Activated naive CD8-positive, alpha-beta T cell treated with anti-CD3 and anti-CD28 coated beads, Interleukin-2, amount 10 ng/mL, durations not matched to agents 7 days and 5 days (primary cell): ENCODE measurements around the gene ARV1. TPM values are rescaled to one million over a fixed set of nuclear protein-coding genes. Genes with fewer than 3 reads are reported as not detected.

ENCODE experiments used
- ATAC-seq: fragments of 150-1000 bp; cut with Tn5 transposase; one replicate; pipeline ENCODE4 v1.10.0; 2021; ENCODE audit warnings: low read depth, moderate library complexity
- POLR2A ChIA-PET: fragments of 350-600 bp; sonication (Branson Sonifier 250); formaldehyde crosslinking; loops from one replicate; lab custom pipeline; 2021; ENCODE audit warnings: antibody characterized with exemption; lab: Charles Lee
- DNase-seq: peaks from one replicate; pipeline ENCODE4 v3.0.0; 2021
- H3K27ac Mint-ChIP-seq: one replicate; pipeline ENCODE4 v1.8.0; 2022; ENCODE audit warnings: mild to moderate bottlenecking, mixed read lengths
- H3K27me3 Mint-ChIP-seq: one replicate; pipeline ENCODE4 v1.8.0; 2022; ENCODE audit warnings: mild to moderate bottlenecking, moderate library complexity, mixed read lengths
- H3K36me3 Mint-ChIP-seq: one replicate; pipeline ENCODE4 v1.8.0; 2021; ENCODE audit warnings: mild to moderate bottlenecking, mixed read lengths
- H3K4me1 Mint-ChIP-seq: one replicate; pipeline ENCODE4 v1.8.0; 2021; ENCODE audit warnings: mixed read lengths
- H3K4me3 Mint-ChIP-seq: one replicate; pipeline ENCODE4 v1.8.0; 2022; ENCODE audit warnings: mild to moderate bottlenecking, moderate library complexity, mixed read lengths
- H3K9me3 Mint-ChIP-seq: one replicate; pipeline ENCODE4 v1.8.0; 2021; ENCODE audit warnings: mixed read lengths
- total RNA-seq, 2 experiments: library from RNA; stranded (reverse); gene quantifications; one replicate each; pipeline ENCODE4 v1.2.3, GENCODE V29; 2021

The ARV1 gene
- total RNA-seq, result 10 to 100 TPM; 17.4 to 18.6 TPM

DNA sequence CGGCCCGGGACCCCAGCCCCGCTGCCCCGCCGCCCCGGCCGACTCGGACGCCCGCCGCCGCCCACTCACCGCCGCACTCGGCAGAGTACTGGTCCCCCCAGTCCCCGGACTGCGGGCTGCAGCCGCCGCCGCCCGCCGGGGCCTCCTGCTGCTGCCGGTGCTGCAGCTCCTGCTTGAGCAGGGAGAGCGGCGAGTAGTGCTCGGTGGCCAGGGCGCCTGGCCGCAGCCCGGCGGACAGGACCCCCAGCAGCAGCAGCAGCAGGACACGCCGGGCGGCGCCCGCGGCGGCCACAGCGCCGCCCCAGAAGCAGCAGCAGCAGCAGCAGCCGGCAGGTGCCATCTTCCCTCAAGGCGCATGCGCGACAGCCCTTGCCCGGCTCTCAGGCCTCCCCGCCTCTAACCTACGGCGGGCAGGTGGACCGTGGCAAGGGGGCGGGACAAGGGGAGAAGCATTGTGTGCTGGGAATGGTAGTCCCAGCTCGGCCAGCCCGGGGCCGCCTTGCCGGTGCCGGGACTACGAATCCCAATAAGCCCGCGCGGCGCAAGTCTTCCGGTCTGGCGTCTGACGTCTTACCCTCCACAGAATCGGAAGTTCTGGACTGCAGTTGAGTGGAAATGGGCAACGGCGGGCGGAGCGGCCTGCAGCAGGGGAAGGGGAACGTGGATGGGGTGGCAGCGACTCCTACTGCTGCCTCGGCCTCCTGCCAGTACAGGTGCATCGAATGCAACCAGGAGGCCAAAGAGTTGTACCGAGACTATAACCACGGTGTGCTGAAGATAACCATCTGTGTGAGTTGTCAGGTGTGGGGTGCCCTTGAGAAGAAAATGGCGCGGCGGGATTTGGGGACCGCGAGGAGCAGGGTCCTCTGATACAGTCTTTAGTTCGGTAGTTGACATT lies at the start of gene ARV1, which contains the start of gene TTC13:
Gene ARV1, plus strand, starts transcription at position 604 of the 898 bp plus-strand sequence. Its CDS starts 12 bp downstream, at position 616.
Gene TTC13, minus strand, starts transcription at position 371 of the 898 bp plus-strand sequence. Its CDS starts 31 bp downstream, at position 340.
- H3K4me1 Mint-ChIP-seq, result peaks cover 30% of the 10 kb centered on the region
- peak within 1 kb of the TSS; percentile 97 for H3K27ac Mint-ChIP-seq
- ATAC-seq, result peak; percentile 95
- POLR2A ChIA-PET, result interaction anchor here (0.8 to 2.1 kb wide), 5 partner anchors 12 to 232 kb away, joined by 3 to 9 read pairs (median 3); partner anchors contain the start of gene FAM89A
- H3K27me3 Mint-ChIP-seq, result no peaks in the 10 kb centered on the region
- peaks cover 17% of the 10 kb centered on the region for H3K36me3 Mint-ChIP-seq
- peak; percentile 92 for DNase-seq
- peak within 1 kb of the TSS; percentile 98 for H3K4me3 Mint-ChIP-seq
- no peaks in the 10 kb centered on the region for H3K9me3 Mint-ChIP-seq

DNA sequence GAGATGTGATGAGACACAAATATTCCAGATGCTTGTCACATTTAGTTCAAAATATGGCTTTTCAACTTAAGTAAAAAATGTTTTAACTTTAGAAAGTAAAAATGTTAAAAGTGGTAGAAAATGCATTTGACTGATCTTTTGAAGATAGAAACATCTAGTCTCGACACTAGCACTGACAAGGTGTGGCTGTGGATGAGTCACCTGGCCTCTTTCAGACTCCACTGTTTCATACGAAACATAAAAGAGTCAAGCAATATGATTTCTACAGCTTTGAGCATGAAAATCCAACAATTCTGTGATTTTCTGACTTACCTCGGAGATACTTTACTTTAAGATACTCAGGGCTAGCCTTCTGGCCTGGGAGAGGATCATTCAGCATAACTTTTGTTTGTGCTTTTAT lies 47.9 kb upstream of the ARV1 start:
- H3K4me3 Mint-ChIP-seq, result no peak overlapping the region
- POLR2A ChIA-PET, result no interaction called here
- no peak for ATAC-seq

DNA sequence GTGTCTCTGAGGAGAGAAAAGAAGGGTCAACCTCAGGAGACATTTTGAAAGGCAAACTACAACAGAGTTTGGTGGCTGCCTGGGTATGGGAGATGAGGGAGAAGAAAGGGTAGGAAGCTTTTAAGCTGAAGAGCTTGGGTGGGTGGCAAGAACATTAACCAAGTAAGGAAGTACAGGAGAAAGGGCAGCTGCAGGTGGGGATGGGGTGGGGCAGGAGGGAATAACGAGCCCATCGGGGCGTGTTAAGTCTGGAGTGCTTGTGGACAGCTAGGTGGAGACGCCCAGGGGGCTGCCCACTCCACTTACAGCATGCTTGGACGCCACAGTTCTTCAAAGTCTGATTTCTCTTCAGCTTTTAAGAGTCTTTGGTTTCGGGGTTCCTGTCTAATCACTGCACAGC lies 43.0 kb upstream of the ARV1 start:
- Mint-ChIP-seq H3K36me3 (peaks cover 29% of the 10 kb centered on the region), H3K9me3 (no peaks in the 10 kb centered on the region), H3K27ac (peak overlapping the region; percentile 42), H3K4me1 (peaks cover 6% of the 10 kb centered on the region), H3K4me3 (no peak overlapping the region), H3K27me3 (no peaks in the 10 kb centered on the region)
- ATAC-seq (no peak), DNase-seq (no peak)
- POLR2A ChIA-PET, result no interaction called here

More for the DNA sequence above, 47.9 kb upstream of the ARV1 start:
- Mint-ChIP-seq H3K4me1 (no peaks in the 10 kb centered on the region), H3K36me3 (peaks cover 24% of the 10 kb centered on the region), H3K9me3 (no peaks in the 10 kb centered on the region), H3K27ac (no peak overlapping the region), H3K27me3 (no peaks in the 10 kb centered on the region)
- no peak for DNase-seq

DNA sequence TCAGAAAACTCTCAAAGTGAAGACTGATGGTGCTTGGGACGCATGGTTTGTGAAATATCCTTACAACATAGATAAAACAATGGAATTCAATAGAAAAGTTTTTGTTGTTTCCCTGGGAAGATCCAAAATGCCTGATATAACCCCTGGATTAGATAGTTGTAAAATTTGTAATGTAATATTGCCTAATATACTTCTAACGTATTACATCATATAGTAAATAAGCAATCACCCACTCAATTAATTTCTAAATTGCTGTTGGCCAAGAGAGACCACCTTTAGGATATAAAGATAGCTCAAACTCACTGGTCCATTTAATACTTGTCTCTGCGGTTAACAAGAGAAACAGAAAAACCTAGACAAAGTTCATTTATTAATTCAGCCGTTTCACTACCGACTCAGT lies 42.4 kb upstream of the ARV1 start:
- H3K36me3 Mint-ChIP-seq, result peaks cover 30% of the 10 kb centered on the region
- no peak for ATAC-seq
- POLR2A ChIA-PET, result no interaction called here

DNA sequence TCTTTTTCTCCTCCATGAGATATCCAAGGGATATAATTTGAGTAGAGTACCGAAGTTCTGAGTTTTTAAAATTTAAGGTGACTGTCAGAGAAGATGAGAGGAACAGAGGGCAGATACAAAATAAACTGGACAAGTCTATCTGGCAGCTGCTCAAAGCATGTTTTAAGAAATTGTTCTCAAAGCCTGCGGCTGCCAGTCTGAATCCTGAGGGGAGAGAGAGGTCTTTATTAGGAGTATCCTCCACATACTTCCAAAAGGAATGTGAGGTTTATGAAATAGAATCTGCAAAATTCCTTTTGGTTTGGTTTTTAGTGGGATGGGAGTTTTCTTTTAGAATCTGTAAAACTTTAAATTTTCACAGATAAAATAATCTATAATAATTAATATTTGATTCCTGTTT lies 41.5 kb upstream of the ARV1 start:
- Mint-ChIP-seq H3K4me3 (no peak overlapping the region), H3K9me3 (no peaks in the 10 kb centered on the region), H3K27ac (no peak overlapping the region), H3K36me3 (peaks cover 30% of the 10 kb centered on the region), H3K4me1 (peaks cover 8% of the 10 kb centered on the region), H3K27me3 (no peaks in the 10 kb centered on the region)
- no peak for DNase-seq
- POLR2A ChIA-PET, result no interaction called here
- no peak for ATAC-seq

More for the DNA sequence above, 42.4 kb upstream of the ARV1 start:
- Mint-ChIP-seq H3K27ac (no peak overlapping the region), H3K4me1 (peaks cover 6% of the 10 kb centered on the region), H3K9me3 (no peaks in the 10 kb centered on the region), H3K4me3 (no peak overlapping the region), H3K27me3 (no peaks in the 10 kb centered on the region)
- DNase-seq, result no peak

DNA sequence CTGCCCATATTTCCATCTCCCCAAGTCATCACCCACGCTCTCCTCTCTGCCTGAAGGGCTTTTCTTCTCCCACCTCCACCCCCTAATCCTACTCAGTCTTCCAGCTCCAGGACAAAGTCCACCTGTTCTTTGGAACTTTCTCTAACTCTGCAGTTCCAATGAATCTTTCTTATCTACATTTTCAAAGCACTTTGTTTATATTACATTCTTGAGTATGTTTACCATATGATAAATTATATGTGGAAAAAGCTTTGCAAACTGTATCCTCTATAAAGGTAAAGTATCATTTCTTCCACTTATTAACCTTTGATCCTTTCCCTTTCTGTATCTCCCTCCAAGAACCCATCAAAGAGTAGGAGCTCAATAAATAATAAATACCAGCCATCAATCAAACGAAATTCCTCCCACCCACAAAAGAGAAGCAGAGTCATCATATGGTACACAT lies 39.9 kb upstream of the ARV1 start:
- no peaks in the 10 kb centered on the region for H3K9me3 Mint-ChIP-seq
- POLR2A ChIA-PET, result no interaction called here
- peaks cover 37% of the 10 kb centered on the region for H3K36me3 Mint-ChIP-seq
- no peaks in the 10 kb centered on the region for H3K27me3 Mint-ChIP-seq
- DNase-seq (no peak), ATAC-seq (no peak)
- no peak overlapping the region for H3K4me3 Mint-ChIP-seq
- peaks cover 10% of the 10 kb centered on the region for H3K4me1 Mint-ChIP-seq
- peak overlapping the region; percentile 37 for H3K27ac Mint-ChIP-seq

DNA sequence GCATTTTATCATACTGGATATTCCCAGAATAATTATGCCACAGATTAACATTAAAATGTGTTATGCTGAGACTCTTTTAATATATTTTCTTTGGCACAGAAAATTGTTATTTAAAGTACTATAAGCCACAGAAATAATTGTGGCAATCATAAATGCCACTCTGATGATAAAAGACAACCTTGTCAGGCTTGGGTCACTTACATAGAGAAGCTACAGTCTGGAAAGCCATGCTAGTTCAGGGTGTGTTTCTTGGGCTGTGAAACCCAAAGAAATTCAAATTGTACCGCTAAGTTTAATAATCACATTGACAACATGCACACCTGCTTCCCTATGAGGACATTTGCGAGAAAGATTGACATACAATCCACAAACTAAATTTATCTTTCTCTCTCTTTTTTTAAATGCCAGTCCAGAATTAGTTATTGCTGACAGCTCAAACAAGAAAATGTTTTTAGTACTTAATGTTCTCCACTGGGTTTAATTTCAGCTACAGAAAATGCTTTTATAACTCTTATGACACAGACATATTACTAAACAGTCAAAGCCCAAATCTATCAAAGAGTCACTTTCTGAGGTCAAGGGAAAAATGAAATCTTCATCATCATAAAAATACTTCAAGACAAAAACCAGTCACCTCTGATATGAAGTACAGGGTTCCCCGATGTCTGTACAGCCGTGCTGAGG lies 38.9 kb upstream of the ARV1 start:
- ATAC-seq (no peak), DNase-seq (no peak)
- Mint-ChIP-seq H3K4me1 (peaks cover 10% of the 10 kb centered on the region), H3K9me3 (no peaks in the 10 kb centered on the region), H3K27ac (no peak overlapping the region), H3K27me3 (no peaks in the 10 kb centered on the region), H3K4me3 (no peak overlapping the region), H3K36me3 (peaks cover 40% of the 10 kb centered on the region)
- POLR2A ChIA-PET, result no interaction called here

DNA sequence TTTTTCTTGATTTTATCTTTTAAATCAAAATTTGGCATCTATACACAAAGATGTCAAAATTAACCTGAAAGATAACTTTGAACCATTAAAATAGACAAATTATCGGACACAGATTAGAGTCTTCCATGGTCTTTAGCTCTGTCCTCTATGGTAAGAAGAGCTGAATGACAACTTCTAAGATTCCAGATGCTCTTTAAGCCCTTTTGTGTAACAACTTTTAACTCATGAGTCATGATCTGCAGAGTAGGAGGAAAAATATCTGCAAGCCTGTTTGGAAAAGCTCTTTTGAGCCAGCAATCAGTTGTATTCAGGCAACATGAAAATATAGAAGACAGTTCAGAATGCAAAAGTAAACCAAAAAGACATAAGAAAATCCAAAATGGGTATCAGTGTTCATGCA lies 38.0 kb upstream of the ARV1 start:
- Mint-ChIP-seq H3K36me3 (peaks cover 38% of the 10 kb centered on the region), H3K27me3 (no peaks in the 10 kb centered on the region), H3K4me1 (peaks cover 10% of the 10 kb centered on the region), H3K27ac (no peak overlapping the region), H3K4me3 (no peak overlapping the region), H3K9me3 (no peaks in the 10 kb centered on the region)
- DNase-seq, result no peak
- POLR2A ChIA-PET, result no interaction called here
- ATAC-seq, result no peak

DNA sequence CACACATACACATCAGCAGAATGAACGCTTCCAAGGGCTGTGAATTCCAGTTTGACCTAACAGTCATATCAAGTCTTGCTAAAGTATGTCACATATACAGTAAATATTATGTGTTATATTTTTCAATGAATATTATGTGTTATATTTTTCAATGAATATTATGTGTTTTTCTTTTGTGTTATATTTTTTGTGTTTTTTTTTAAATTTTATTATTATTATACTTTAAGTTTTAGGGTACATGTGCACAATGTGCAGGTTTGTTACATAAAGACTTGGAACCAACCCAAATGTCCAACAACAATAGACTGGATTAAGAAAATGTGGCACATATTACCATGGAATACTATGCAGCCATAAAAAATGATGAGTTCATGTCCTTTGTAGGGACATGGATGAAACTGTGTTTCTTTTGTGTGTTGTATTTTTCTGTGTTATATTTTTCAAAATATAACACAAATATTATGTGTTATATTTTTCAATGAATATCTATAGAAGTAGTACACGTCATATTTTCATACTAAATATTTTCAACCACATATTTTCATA lies 35.8 kb upstream of the ARV1 start:
- no peak overlapping the region for H3K27ac Mint-ChIP-seq
- peaks cover 8% of the 10 kb centered on the region for H3K4me1 Mint-ChIP-seq
- POLR2A ChIA-PET, result no interaction called here
- ATAC-seq (no peak), DNase-seq (no peak)
- H3K4me3 Mint-ChIP-seq, result no peak overlapping the region
- H3K9me3 Mint-ChIP-seq, result no peaks in the 10 kb centered on the region
- peaks cover 33% of the 10 kb centered on the region for H3K36me3 Mint-ChIP-seq
- no peaks in the 10 kb centered on the region for H3K27me3 Mint-ChIP-seq

DNA sequence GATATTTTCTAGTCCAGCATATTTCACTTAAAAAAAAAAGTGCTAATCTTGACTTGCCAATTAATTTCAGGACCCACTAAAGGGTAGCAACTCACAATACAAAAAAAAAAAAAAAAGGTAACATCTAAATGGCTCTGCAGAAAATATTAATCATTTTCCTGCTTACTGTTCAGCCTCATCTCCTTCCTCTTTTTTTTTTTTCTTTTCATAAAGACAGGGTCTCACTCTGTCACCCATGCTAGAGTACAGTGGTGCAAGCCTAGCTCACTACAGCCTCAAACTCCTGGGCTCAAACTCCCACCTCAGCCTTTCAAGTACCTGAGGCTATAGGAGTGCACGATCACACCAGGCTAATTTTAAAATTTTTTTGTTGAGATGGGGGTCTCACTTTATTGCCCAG lies 30.6 kb upstream of the ARV1 start:
- H3K27me3 Mint-ChIP-seq, result no peaks in the 10 kb centered on the region
- peaks cover 2% of the 10 kb centered on the region for H3K4me1 Mint-ChIP-seq
- no peaks in the 10 kb centered on the region for H3K9me3 Mint-ChIP-seq
- H3K36me3 Mint-ChIP-seq, result peaks cover 29% of the 10 kb centered on the region
- H3K27ac Mint-ChIP-seq, result no peak overlapping the region
- DNase-seq (no peak), ATAC-seq (no peak)
- no peak overlapping the region for H3K4me3 Mint-ChIP-seq
- POLR2A ChIA-PET, result no interaction called here

DNA sequence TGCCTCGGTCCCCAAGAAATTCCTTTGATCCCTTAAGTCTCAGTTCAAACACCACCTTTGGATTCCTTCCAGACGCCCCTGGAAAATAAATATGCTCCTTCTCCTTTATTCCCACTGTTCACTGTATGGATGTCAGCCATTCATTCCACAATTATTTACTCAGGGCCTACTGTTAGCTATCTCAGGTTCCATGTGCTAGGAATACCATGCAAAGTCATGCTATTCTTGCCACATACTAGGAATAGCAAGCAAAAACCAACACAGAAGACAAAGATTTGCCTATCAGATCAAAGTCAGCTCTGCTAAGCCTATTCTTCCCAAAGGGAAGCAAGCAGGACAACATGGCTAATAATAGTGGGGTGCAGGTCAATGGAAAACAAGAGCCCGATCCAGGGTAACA lies 30.0 kb upstream of the ARV1 start:
- H3K27ac Mint-ChIP-seq, result no peak overlapping the region
- POLR2A ChIA-PET, result no interaction called here
- H3K9me3 Mint-ChIP-seq, result no peaks in the 10 kb centered on the region
- no peak for ATAC-seq
- DNase-seq, result no peak
- H3K27me3 Mint-ChIP-seq, result no peaks in the 10 kb centered on the region
- H3K4me3 Mint-ChIP-seq, result no peak overlapping the region
- H3K36me3 Mint-ChIP-seq, result peaks cover 27% of the 10 kb centered on the region
- H3K4me1 Mint-ChIP-seq, result peaks cover 2% of the 10 kb centered on the region

DNA sequence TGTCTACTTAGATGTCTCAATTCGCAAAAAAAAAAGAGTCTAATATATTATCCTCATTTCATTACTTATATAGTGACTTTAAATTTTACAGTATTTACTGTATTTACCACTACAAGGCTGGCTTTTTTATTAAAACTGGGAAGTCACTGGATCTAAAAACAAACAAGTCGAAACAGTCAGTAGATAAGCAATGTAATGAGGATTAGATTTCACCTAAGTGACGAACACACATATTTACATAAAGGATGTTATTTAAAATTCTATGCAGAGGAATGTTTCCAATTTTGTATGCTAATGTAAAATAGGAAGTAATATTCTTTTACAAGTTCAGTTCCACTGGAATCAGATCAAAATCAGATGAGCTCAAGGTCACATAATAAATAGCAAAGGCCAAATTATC lies 28.5 kb upstream of the ARV1 start:
- POLR2A ChIA-PET, result no interaction called here
- Mint-ChIP-seq H3K36me3 (peaks cover 25% of the 10 kb centered on the region), H3K4me3 (no peak overlapping the region), H3K27me3 (no peaks in the 10 kb centered on the region), H3K4me1 (peaks cover 2% of the 10 kb centered on the region), H3K27ac (no peak overlapping the region), H3K9me3 (no peaks in the 10 kb centered on the region)
- no peak for DNase-seq
- ATAC-seq, result no peak

DNA sequence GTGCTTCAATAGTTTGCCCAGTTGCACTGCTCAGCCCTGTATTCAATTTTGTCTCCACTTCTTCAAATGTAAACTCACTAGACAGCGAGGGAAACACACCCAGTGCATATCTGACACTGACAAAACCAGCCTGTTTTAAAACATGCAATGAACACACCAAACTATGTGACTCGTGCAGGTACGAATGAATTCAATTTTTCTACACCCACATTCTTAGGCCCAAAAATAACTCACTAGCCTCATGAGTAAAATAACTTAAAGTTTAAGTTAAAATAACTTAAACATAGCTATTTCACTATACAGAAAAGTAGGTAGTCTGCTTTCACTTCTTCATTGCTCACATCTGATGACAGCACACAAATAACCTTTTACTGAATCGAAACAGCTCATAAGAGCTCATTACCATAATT lies 21.3 kb upstream of the ARV1 start:
- POLR2A ChIA-PET, result interaction anchor here (1.3 kb wide), 1 partner anchor 21 kb away, joined by 3 read pairs; the partner anchor contains the start of genes ARV1 and TTC13
- ATAC-seq, result no peak
- no peak overlapping the region for H3K27ac Mint-ChIP-seq

More for the DNA sequence above, 21.3 kb upstream of the ARV1 start:
- no peaks in the 10 kb centered on the region for H3K9me3 Mint-ChIP-seq
- peaks cover 4% of the 10 kb centered on the region for H3K4me1 Mint-ChIP-seq
- peaks cover 40% of the 10 kb centered on the region for H3K36me3 Mint-ChIP-seq
- H3K27me3 Mint-ChIP-seq, result no peaks in the 10 kb centered on the region
- DNase-seq, result no peak
- H3K4me3 Mint-ChIP-seq, result no peak overlapping the region
